Lower leg skin (tissue), 3 donors: Measurements from ENCODE around the gene SUGP2.

Experiments
- CTCF ChIP-seq, 3 donors: fragments of 450-650 bp; IDR thresholded peaks; one replicate each; pipeline ENCODE4 v1.5.1; 2016; ENCODE audit warnings: antibody characterized with exemption in 3 of 3, mild to moderate bottlenecking in 3 of 3, moderate library complexity in 2 of 3
- POLR2A ChIP-seq, 2 donors: fragments of 450-650 bp; IDR thresholded peaks; one replicate each; pipeline ENCODE4 v1.6.1; 2016 to 2017; ENCODE audit warnings: antibody characterized with exemption in 2 of 2, mild to moderate bottlenecking in 1 of 2, moderate library complexity in 1 of 2

- TF ChIP-seq CTCF (IDR thresholded peaks at IDR 0.05), result no peak
- TF ChIP-seq POLR2A (IDR thresholded peaks at IDR 0.05), result no peak
Observed at GRCh38 chr19:19050731-19051130, 17.4 kb upstream of the SUGP2 start.
